NCI-H345 treated with DMSO at 0.1 percent for 48 hours (cell line): ENCODE results near the gene WDR82.

Experiments
- DNase-seq: peaks from one replicate; lab custom pipeline; 2025; ENCODE audit not compliant: unreplicated experiment; lab: John Stamatoyannopoulos, UW

The WDR82 gene

DNA sequence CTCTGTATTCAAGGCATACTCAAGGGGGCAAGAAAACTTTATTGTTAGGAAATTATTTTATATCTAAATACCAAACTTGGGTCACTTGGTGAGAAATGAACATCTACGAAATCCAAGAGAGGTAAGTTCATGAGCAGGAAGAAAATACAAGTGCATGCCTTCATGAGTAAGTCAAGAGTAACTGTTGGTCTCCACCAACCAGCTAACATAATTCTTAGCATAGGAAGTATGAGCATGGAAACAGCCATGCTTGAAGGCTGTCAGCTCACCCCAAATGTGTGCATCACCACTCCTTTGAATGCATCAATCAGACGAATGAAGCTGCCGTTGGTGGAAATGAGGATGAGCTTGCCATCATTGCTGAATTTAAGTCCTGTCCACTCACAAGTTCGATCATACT lies 19.0 kb downstream of the WDR82 start:
- no peak for DNase-seq

DNA sequence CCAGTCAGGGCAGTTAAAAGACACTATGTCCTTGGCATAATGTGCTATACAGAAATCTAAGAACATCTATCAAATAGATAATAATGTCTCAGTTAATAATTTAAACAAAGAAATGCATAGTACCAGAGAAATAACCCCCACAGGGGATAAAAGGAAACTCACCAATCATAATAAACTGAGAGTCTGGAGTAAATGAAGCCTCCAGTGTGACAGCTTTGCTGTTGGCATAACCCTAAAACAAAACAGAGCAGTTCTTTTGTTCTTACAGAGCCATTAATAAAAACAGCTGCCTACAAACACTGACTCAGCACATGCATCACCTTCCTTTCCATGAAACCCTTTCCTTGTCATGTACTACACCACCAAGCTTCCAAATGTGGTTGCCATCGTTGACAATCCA lies 19.4 kb downstream of the WDR82 start:
- no peak for DNase-seq

GRCh38 chr3:52257911-52258310 lies 20.5 kb downstream of the WDR82 start:
- DNase-seq, result no peak

GRCh38 chr3:52256622-52257021 lies 21.8 kb downstream of the WDR82 start:
- DNase-seq, result no peak

GRCh38 chr3:52256159-52256558 lies 22.3 kb downstream of the WDR82 start:
- DNase-seq, result no peak

- no peak for DNase-seq
Measured at GRCh38 chr3:52254608-52255007, 23.8 kb downstream of the WDR82 start.

GRCh38 chr3:52253314-52254304 lies 24.8 kb downstream of the WDR82 start:
- no peak for DNase-seq

GRCh38 chr3:52250122-52250521 lies 28.3 kb downstream of the WDR82 start:
- DNase-seq, result no peak

- DNase-seq, result no peak
Measured at GRCh38 chr3:52249683-52250082, 28.8 kb downstream of the WDR82 start.

- no peak for DNase-seq
Measured at GRCh38 chr3:52248816-52249547, 29.5 kb downstream of the WDR82 start.

DNA sequence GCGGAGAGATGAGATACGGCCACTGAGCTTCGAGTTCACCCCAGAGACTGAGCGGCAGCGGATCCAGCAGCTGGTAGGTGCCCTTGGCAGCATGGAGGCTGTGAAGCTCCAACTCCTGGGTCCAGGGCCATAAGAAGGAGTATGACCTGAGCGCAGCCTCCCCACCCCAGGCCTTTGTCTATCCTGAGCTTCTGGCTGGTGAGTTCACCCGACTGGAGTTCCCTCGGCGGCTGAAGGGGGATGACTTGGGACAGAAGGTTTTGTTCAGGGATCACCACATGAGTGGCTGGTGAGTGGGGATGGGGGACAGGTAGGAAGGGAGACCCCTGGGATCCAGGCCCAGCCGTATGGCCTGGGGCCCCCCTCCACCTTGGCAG lies 30.3 kb downstream of the WDR82 start:
- no peak for DNase-seq

- no peak for DNase-seq
Measured at GRCh38 chr3:52247409-52248164, 30.9 kb downstream of the WDR82 start.

DNA sequence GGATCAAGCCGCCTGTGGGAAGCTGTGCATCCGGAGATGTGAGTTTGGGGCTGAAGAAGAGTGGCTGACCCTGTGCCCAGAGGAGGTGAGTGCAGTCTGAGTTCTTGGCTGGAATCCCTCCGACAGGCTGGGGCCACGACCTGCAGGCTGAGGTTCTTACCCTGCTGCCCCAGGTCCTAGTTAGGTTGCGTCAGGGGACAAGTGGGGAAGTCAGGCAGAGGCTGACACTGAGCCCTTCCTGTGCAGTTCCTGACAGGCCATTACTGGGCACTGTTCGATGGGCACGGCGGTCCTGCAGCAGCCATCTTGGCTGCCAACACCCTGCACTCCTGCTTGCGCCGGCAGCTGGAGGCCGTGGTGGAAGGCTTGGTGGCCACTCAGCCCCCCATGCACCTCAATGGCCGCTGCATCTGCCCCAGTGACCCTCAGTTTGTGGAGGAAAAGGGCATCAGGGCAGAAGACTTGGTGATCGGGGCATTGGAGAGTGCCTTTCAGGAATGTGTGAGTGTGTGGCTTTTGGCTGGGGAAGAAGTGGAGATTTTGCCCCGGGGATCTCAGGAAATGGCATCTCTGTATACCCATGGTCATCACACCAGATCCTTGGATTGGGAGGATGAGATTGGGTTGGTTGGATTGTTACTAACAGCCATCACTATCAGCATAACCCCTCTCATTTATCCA lies 31.6 kb downstream of the WDR82 start:
- no peak for DNase-seq

DNA sequence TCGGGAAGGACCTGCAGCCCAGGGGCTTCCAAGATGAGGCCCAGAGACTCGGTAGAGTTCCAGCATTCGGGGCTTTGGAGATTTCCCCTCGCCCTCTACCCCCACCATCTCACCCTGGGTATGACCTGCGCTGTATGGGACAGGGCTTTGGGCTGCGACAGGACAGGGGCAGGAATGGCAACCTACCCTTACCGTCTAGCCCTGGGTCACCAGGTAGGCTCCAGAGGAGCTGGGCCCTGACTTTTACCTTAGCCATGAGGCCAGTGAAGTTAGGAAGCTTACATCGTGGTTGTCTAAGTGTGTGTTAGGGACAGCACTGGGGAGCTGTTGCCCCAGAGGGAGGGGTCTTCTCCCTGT lies 32.2 kb downstream of the WDR82 start:
- no peak for DNase-seq

GRCh38 chr3:52245322-52246263 lies 32.9 kb downstream of the WDR82 start, which contains the start of gene PPM1M:
Gene PPM1M (plus strand): TSS chr3:52245759. CDS start chr3:52245825, 66 bp downstream.
- DNase-seq, result no peak

DNA sequence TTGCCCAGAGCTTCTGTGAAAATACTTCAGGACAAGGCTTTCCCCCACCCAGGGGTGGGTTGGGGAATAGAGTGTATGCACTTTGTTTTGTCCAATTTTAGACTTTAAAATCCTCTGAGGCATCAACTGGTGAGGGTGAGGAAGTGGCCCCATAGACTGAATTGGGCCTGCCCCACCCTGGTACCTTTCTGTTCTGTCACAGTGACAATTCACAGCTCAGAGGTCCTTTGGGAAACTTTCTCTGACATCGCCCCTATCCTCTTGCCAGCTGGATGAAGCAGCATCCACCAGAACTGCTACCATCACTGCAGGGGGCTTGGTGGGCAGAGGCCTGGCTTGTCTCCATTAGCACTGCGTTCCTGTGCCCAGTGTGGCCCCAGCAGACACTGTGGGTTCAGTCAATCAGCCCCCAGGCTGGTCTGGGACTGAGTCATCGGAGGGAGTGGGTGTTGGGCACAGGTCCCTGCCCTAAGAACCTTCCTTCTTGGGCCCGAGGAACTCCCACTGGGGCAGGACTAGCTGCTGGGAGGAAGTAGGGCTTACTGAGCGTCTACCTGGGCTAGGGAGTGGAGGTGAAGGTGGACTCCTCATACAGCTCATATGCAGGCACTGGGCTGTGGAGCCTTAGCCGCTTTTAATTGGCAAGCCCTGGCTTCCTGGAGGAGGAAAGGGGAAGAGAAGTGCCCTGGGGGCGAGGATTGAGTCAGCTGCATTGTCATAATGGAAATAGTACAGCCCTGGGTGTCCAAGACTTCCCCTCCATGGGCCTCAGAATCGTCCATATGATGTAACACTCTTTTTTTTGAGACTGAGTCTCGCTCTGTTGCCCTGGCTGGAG lies 34.4 kb downstream of the WDR82 start:
- DNase-seq, result no peak

DNA sequence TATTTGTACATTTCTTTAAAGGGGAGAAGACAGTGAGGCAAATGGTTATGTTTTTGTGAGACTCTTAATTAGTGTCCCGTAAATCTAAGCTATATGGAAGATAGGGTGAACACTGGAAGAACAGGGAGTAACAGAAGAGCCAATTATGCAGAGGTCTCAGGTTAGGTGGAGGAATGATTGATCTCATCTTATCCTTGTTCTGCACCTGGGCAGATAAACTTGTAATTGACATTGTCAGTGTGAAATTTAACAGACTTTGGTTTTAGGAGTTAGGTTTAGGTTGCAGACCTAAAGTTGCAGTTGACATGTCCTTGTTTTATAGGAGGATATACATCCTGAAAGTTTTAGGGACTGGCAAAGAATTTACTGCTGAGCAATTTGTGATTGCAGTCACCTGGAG lies 36.4 kb downstream of the WDR82 start:
- DNase-seq, result no peak

DNA sequence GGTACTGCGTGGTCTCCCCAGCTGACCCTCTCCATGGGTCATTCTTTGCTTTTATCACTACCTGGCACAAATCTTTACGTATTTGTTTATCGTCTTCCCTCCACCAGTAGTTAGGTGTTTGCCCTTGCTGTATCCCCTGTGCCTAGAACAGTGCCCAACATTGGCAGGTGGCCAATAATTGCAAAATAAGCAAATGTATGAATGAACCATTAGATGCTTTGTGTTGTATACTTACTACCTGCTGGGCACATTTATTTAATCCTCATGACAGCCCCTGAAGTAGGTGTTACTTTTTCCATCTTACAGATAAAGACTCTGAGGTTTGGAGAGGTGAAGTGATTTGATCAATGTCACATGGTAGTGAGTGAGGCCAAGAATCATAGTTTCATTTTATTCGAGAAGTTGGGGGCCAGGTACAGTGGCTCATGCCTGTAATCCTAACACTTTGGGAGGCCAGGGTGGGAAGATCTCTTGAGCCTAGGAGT lies 37.5 kb downstream of the WDR82 start:
- DNase-seq, result peak; percentile 8
